HL-60 (cell line): ENCODE results near the gene PRPF6.

Source experiments
- DNase-seq, 2 experiments: peaks; one replicate each; pipeline ENCODE4 v3.0.0-alpha.2; 2010 to 2020; ENCODE audit warnings: low read depth in 1 of 2, low spot score in 1 of 2
- H3K27ac ChIP-seq: fragments of 250-450 bp; sonication (Bioruptor Pico); replicated peaks from 2 replicates; pipeline ENCODE4 v1.5.1; 2020; ENCODE audit warnings: mild to moderate bottlenecking, moderate library complexity
- H3K27me3 ChIP-seq: fragments of 250-450 bp; sonication (Bioruptor Pico); 2 replicates; pipeline ENCODE4 v1.5.1; 2021; ENCODE audit warnings: mild to moderate bottlenecking, moderate library complexity; ENCODE audit not compliant: insufficient read depth, poor library complexity, severe bottlenecking
- H3K4me3 ChIP-seq: replicated peaks from 2 replicates; pipeline ENCODE4 v1.5.1; 2011; ENCODE audit warnings: mild to moderate bottlenecking, control low read depth, low read length; ENCODE audit not compliant: insufficient read depth
- CTCF ChIP-seq: IDR thresholded peaks from one replicate; pipeline ENCODE4 v1.5.1; 2011; ENCODE audit warnings: low read length, control low read depth, inconsistent platforms; ENCODE audit not compliant: insufficient read depth
- GABPA ChIP-seq: IDR thresholded peaks from 2 replicates; pipeline ENCODE4 v1.6.1; 2012; ENCODE audit warnings: low read depth
- POLR2AphosphoS5 ChIP-seq: IDR thresholded peaks from 2 replicates; pipeline ENCODE4 v1.6.1; 2012; ENCODE audit warnings: low read depth
- REST ChIP-seq: IDR thresholded peaks from 2 replicates; pipeline ENCODE4 v1.6.1; 2012; ENCODE audit warnings: low read depth; ENCODE audit not compliant: insufficient replicate concordance
- SPI1 ChIP-seq: IDR thresholded peaks from 2 replicates; pipeline ENCODE4 v1.6.1; 2012; ENCODE audit warnings: low read depth, mild to moderate bottlenecking, borderline replicate concordance

The PRPF6 gene

DNA sequence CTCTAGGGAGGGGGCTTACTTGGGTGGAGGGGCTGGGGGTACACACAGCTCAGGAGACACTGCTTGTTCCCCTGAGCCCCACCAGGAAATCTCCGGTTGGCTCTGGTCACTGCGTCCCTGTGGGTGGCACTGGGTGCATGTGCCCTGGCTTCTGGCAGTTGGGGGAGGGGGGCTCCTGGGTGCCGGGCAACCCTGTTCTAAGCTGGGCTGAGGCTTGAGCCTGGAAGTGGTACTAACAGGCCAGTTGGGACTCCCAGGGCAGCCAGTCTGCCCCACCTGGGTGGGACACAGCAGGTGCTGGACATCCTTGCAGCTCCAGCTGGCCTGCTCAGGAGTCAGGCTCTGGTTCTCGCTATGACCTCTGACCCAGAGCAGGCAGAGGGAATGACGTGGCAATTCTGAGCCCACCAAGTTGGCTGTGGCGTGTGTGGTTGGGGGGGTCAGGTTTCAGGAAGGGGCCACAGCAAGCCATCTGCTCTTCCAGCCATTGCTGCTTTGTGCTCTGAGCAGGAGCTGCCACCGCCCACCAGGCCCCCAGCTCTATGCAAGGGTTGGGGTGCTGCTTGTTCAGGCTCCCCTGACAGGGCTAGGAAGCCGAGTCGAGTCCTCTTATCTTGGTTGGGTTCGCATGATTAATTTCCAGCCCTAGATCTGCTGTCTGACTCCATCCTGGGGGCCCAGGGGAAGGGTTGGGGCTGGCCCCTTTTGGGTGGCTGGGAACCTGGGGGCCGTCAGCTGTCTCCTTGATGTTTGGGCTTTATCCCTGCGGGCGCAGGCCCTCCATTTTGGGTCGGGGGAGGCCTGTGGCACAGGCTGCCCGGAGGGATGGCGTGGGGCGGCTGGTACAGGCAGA lies 55.6 kb downstream of the PRPF6 start:
- TF ChIP-seq SPI1 (no peak), REST (no peak), CTCF (no peak), POLR2AphosphoS5 (no peak), GABPA (no peak)
- DNase-seq = no peak
- peaks cover 6% of the 10 kb centered on the region for H3K27me3 ChIP-seq
- no peak overlapping the region for H3K4me3 ChIP-seq
- no peak overlapping the region for H3K27ac ChIP-seq

DNA sequence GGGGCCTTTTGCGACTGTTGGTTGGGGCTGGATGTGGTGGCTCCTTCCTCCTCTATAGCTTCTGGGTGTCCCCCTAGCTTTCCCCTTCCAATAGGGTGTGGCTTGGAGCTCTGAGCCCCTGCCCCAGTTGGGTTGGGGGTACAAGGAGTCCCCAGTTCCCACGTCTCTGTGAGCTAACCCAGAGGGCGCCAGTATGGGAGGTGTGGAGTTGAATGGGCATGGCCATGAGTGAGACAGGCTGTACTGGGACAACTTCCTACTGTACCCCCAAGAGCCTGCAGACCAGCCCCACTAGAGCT lies 56.2 kb downstream of the PRPF6 start:
- TF ChIP-seq CTCF (no peak), POLR2AphosphoS5 (no peak), SPI1 (no peak), GABPA (no peak), REST (no peak)
- H3K27ac ChIP-seq = no peak overlapping the region
- H3K27me3 ChIP-seq = peaks cover 6% of the 10 kb centered on the region
- no peak for DNase-seq
- no peak overlapping the region for H3K4me3 ChIP-seq

DNA sequence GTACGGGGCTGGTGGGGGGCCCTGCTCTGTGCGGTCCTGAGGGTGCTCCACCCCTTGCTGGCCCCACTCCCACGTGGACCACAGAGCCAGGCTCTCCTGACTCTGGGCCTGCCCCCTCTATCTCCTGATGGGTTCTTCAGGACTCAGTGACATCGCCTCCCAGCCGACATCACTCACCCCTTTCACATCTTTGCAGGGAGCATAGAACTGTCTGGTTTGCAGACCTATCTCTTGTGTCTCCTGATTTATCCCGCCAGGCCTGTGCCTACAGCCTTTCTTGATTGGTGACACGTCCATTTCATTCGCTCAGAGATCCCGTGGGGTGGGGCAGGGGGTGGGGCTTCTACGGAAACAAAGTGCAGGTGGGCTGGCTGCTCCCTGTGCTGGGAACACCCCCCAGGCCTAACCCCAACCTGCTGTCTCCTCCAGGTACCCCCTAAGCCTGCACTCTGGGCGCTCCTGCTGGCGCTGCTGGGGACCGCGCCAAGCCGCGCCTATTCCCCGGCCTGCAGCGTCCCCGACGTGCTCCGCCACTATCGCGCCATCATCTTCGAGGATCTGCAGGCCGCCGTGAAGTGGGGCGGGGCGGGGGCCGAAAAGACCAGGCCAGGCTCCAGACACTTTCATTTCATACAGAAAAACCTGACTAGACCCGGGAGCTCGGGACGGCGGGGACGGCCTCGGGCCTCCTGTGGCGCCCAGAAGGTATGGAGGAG lies 56.7 kb downstream of the PRPF6 start:
- H3K4me3 ChIP-seq = no peak overlapping the region
- TF ChIP-seq POLR2AphosphoS5 = no peak
- no peak for TF ChIP-seq CTCF
- no peak for TF ChIP-seq GABPA
- TF ChIP-seq SPI1 = no peak
- TF ChIP-seq REST = no peak

More for the DNA sequence above, 56.7 kb downstream of the PRPF6 start:
- peaks cover 6% of the 10 kb centered on the region for H3K27me3 ChIP-seq
- no peak overlapping the region for H3K27ac ChIP-seq
- DNase-seq = no peak
